Activated T-helper 1 cell treated with anti-CD3 and anti-CD28 coated beads, Interleukin-2, amount 50 U/mL, for 16 hours (primary cell): Measurements from ENCODE around the gene BEST4.
A peak's percentile ranks its signal among the peaks of the same experiment; 100 is the strongest.
"Not testable (repeated sequence)": the region's sequence is repeated elsewhere in the genome, so short reads cannot be mapped to it uniquely, and the experiment has no call there.

Source experiments
- DNase-seq, 2 donors: peaks; one replicate each; pipeline ENCODE4 v3.0.0-alpha.2; 2020; ENCODE audit warnings: low read depth in 1 of 2, low spot score in 1 of 2

Gene BEST4

DNA sequence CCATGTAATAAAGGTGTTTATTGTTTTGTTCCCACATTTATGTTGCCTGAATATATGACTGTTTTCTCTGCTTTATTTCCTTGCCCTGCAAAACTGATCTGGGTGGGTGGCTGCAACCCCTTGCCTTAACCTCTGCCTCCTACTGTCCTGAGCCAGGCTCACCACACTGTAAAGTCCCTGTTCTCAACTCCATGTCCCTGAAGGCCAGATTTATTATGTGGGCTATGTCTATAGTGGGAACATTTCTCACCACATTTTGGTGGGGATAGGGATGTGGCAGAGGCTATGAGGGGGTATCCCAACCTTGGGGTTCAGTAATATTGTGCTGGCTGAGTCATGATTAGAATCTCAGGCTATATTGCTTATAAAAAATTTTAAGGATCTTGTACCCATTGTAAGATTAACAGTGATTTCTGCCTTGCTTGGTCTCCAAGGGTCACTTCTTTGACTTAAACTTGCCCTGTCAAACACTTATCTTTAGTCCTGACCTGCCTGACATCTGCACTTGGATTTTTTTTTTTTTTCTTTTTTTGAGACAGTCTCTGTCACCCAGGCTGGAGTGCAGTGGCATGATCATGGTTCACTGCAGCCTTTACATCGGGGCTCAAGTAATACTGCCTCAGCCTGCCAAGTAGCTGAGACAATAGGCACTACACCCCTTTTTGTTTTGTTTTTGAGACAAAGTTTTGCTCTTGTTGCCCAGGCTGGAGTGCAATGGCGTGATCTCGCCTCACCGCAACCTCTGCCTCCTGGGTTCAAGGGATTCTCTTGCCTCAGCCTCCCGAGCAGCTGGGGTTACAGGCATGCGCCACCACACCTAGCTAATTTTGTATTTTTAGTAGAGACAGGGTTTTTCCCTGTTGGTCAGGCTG is 9.0 kb downstream of the BEST4 start:
- DNase-seq, result no peak

- no peak for DNase-seq
These were observed 9.9 kb downstream of the BEST4 start for GRCh38 chr1:44777969-44778635.

- no peak for DNase-seq
These were observed 10.4 kb downstream of the BEST4 start for GRCh38 chr1:44777547-44777946.

DNA sequence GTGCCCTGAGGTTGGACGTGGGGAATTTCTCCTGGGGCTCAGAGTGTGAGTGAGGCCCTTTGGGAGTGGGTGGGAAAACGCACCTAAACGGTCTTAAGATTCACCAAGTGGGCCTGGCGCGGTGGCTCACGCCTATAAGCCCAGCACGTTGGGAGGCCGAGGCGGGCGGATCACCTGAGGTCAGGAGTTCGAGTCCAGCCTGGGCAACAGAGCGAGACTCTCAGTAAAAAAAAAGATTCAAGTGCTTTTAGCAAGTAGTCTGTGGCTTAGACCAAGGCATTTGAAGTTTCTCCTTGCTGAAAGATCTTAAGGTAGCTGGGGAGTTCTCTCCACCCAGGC is 11.3 kb downstream of the BEST4 start:
- no peak for DNase-seq

DNA sequence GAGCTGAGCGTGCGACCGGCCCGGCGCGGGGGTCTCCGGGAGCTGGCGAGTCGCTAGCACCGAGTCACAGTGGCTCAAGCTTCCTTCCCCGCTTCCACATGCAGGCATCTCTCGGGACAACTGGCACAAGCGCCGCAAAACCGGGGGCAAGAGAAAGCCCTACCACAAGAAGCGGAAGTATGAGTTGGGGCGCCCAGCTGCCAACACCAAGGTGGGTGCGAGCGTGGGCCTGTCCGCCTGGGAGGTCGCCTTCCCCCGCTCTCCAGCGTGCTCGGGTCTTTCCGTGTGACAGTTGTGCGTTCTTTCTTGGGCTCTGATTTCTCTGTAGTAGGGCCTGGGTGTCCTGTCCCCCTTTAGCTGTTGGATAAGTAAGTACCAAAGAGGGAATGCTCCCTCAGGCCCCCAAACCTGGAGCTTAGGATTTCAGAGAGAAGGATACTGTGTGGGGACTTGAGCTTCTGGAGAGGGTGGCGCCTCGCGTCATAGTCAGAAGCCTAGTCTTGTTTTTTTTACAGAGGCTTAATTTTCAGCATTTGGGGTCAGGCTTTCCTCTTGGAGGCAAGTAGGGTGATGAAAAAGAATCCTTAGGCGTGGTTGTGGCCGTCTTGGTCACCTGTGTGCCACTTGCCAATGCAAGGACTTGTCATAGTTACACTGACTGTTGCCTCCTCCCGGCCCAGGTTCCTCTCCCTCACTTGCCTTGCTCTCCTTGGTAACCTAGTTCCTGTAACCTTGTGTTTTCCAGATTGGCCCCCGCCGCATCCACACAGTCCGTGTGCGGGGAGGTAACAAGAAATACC is 11.8 kb downstream of the BEST4 start:
- DNase-seq, result peak in 1 of 2 donors; percentile 23

GRCh38 chr1:44775078-44775929 is 12.7 kb downstream of the BEST4 start, which contains the start of gene RPS8:
Gene RPS8, plus strand, starts transcription at chr1:44775540. Its CDS starts 57 bp downstream, at chr1:44775597.
- peak; percentile 76 to 81 for DNase-seq

DNA sequence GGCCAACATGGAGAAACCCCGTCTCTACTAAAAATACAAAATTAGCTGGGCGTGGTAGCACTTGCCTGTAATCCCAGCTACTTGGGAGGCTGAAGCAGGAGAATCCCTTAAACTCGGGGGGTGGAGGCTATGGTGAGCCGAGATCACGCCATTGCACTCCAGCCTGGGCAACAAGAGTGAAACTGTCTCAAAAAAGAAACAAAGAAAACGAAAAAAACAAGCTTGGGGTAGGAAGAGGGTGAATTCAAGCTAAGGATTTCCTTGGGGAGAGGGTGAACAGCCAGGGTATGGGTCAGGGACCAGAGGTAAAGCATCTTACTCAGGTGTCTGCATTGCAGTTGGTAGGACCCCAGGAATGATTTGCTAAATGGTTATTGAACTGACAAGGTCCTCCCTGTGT is 21.5 kb downstream of the BEST4 start:
- DNase-seq, result not testable (repeated sequence)

DNA sequence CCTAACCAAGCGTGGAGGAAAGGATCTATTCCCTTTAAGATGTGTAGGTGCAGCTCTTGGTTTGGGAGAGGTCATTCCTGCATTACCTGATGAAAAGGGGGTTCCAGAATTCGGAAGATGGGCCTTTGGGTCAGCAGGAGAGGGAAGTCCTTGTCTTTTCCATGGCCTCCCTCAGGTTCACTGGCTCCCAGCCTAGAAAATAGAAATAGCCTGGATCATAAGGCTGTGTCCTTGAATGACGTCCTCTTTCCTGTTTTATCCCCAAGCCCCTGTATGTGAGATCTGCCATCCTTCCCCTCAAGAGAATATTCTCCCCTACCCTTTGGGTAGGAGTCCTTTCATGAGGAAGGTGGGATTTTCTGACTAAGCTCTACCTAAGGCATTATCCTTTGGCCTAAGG is 27.1 kb downstream of the BEST4 start:
- no peak for DNase-seq

- DNase-seq, result no peak
These were observed 28.9 kb downstream of the BEST4 start for GRCh38 chr1:44759077-44759476.

- DNase-seq, result no peak
These were observed 30.6 kb downstream of the BEST4 start for GRCh38 chr1:44757420-44757819.

DNA sequence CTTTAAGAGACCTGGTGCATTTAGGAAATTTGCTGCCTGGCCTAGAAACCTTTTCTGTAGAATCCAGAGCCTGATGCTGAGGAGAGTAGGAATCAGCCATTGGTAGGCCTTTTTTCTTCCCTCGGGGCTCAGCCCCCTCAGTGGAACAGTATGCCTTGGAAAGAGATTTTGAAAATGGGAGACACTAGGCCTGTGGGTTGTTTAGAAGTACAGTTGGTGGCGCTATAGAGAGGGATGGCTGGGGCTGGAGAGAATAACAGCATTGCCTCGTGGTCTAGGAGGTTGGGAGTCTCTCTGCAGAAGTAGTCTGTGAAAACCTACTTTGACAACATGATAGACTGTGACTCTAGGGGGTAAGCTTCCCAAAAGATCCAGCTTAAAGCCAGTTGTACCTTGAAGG is 40.1 kb downstream of the BEST4 start:
- DNase-seq, result no peak

- DNase-seq, result no peak
These were observed 44.8 kb downstream of the BEST4 start for GRCh38 chr1:44743211-44743610.

GRCh38 chr1:44740179-44740617 is 47.8 kb downstream of the BEST4 start:
- DNase-seq, result no peak

DNA sequence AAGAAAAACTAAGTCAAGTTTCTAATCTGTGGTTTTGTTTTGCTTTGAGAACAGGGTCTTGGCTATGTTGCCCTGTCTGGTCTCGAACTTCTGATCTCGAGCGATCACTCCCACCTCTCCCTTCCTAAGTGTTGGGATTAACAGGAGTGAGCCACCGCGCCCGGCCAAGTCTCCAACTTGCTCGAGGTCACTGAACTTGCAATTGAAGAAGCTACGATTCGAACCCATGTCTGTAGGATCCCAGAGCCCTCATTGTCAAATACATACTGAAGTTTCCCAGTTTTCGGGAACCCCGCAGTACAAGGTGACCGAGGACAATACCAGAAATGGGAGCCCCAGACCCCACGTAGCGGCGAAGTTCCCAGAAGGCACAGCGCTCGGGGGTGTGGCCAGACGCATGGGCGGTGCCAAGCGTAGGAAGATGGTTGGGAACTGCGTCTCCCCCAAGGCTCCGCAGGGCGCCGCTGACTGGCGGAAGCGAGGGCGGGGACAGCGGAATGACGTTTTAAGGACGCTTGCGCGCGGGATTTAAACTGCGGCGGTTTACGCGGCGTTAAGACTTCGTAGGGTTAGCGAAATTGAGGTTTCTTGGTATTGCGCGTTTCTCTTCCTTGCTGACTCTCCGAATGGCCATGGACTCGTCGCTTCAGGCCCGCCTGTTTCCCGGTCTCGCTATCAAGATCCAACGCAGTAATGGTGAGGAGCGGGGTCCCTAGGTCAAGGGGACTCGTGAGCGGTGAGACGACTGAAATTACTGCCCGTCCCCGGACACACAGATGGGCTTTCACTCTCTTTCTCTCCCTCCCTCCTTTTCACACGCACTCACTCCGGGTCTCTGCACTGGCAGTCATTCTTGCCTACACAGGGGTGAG is 48.4 kb downstream of the BEST4 start, which contains the start of gene KIF2C:
TSS of gene KIF2C (plus strand) at position 531 of the 872 bp plus-strand sequence. CDS start at position 627, 96 bp downstream.
- DNase-seq, result peak; percentile 93 to 94

DNA sequence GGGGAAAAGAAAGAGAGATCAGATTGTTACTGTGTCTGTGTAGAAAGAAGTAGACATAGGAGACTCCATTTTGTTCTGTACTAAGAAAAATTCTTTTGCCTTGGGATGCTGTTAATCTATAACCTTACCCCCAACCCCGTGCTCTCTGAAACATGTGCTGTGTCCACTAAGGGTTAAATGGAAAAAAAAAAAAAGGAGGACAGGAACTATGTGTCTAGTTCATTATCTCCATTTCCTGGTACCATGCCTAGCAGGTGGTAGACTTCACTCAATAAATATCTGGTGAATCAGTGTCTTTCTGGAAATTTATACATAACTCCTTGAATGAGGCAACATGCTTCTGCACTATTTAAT is 49.0 kb downstream of the BEST4 start:
- not testable (repeated sequence) for DNase-seq

DNA sequence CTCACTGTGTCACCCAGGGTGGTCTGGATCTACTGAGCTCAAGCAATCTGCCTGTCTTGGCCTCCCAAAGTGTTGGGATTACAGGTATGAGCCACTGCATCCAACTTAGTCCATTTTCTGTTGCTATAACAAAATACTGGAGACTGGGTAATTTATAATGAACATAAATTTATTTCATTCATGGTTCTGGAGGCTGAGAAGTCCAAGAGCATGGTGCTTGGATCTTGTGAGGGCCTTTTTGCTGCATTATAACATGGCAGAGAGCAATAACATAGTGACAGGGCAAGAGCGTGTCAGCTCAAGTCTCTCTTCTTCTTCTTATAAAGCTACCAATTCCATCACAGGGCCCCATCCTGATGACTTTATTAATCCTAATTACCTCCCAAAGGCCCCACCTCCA is 52.0 kb downstream of the BEST4 start:
- no peak for DNase-seq

DNA sequence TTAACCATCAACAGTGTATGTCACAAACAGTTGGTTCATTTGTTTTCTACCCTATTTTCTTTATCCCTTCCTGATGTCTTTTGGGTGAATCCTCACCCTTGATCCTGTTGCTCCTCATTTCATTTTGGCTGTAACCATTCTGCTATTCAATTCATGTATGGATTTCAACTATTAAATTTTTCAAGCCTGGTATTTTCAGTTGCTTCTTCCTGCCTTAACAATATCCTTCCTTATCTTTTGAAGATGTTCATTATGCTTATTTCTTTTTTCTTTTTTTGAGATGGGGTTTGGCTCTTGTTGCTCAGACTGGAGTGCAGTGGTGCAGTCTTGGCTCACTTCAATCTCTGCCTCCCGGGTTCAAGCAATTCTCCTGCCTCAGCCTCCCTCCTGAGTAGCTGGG is 54.2 kb downstream of the BEST4 start:
- no peak for DNase-seq
